CD4-positive, CD25-positive, alpha-beta regulatory T cell (primary cell): ENCODE measurements around the gene TEX51. TPM values are rescaled to one million over a fixed set of nuclear protein-coding genes. Genes with fewer than 3 reads are reported as not detected.

Experiments used
- ATAC-seq, 2 donors: fragments of 150-1000 bp; cut with Tn5 transposase; one replicate each; pipeline ENCODE4 v1.10.0; 2021; ENCODE audit warnings: low read depth in 2 of 2, moderate number of reproducible peaks in 2 of 2, moderate library complexity in 1 of 2
- DNase-seq, 3 donors: peaks; one replicate each; pipeline versions ENCODE4 v3.0.0 to v3.0.0-alpha.2; 2012 to 2022; ENCODE audit warnings: mixed read lengths in 1 of 3
- H3K27ac ChIP-seq: one replicate; pipeline ENCODE4 v1.7.0; 2013; ENCODE audit warnings: mild to moderate bottlenecking, low read length; ENCODE audit not compliant: insufficient read depth, poor library complexity, severe bottlenecking
- H3K27me3 ChIP-seq: one replicate; pipeline ENCODE4 v1.7.0; 2013; ENCODE audit warnings: low read length; ENCODE audit not compliant: control insufficient read depth, insufficient read depth
- H3K36me3 ChIP-seq: one replicate; pipeline ENCODE4 v1.7.0; 2013; ENCODE audit warnings: mild to moderate bottlenecking, low read length, moderate library complexity; ENCODE audit not compliant: control insufficient read depth, insufficient read depth
- H3K4me1 ChIP-seq: 2 replicates; pipeline ENCODE4 v1.7.0; 2013; ENCODE audit warnings: mild to moderate bottlenecking, low read length; ENCODE audit not compliant: insufficient read depth, control insufficient read depth, poor library complexity, severe bottlenecking
- H3K4me3 ChIP-seq: one replicate; pipeline ENCODE4 v1.7.0; 2013; ENCODE audit warnings: low read depth, mild to moderate bottlenecking, low read length, moderate library complexity
- H3K9me3 ChIP-seq, 2 experiments: 1 replicate in 1 of 2; 2 replicates in 1 of 2; pipeline ENCODE4 v1.7.0; 2013; ENCODE audit warnings: low read length in 2 of 2, mild to moderate bottlenecking in 1 of 2, moderate library complexity in 1 of 2; ENCODE audit not compliant: control insufficient read depth in 2 of 2
- H3K27ac Mint-ChIP-seq, 3 donors: one replicate each; pipeline ENCODE4 v1.8.0; 2020 to 2022; ENCODE audit warnings: mild to moderate bottlenecking in 3 of 3, mixed read lengths in 3 of 3, moderate library complexity in 2 of 3
- H3K27me3 Mint-ChIP-seq: one replicate; pipeline ENCODE4 v1.8.0; 2022; ENCODE audit warnings: mild to moderate bottlenecking, mixed read lengths
- H3K36me3 Mint-ChIP-seq: one replicate; pipeline ENCODE4 v1.8.0; 2020; ENCODE audit warnings: mixed read lengths
- H3K4me1 Mint-ChIP-seq, 4 donors: one replicate each; pipeline ENCODE4 v1.8.0; 2020 to 2022; ENCODE audit warnings: mixed read lengths in 4 of 4, mild to moderate bottlenecking in 1 of 4
- H3K4me3 Mint-ChIP-seq, 4 donors: one replicate each; pipeline ENCODE4 v1.8.0; 2020 to 2022; ENCODE audit warnings: mild to moderate bottlenecking in 4 of 4, mixed read lengths in 4 of 4, moderate library complexity in 3 of 4
- H3K9me3 Mint-ChIP-seq, 7 donors: one replicate each; pipeline ENCODE4 v1.8.0; 2020 to 2022; ENCODE audit warnings: mixed read lengths in 7 of 7, mild to moderate bottlenecking in 3 of 7, moderate library complexity in 2 of 7
- polyA plus RNA-seq, 4 donors: library from polyadenylated mRNA; unstranded; fragments of 300-500 nt; fragmentation: Illumina TruSeq; gene quantifications; one replicate each; pipeline ENCODE4 v1.2.3, GENCODE V29; 2021
- total RNA-seq: library from RNA; stranded (reverse); gene quantifications from one replicate; pipeline ENCODE4 v1.2.3, GENCODE V29; 2022

TEX51 gene
- total and polyA plus RNA-seq, 5 donors from 2014 or later: not detected

GRCh38 chr2:126910637-126911036, 11.9 kb downstream of the TEX51 start:
- Mint-ChIP-seq H3K27me3 (peaks cover 8% of the 10 kb centered on the region), H3K36me3 (no peaks in the 10 kb centered on the region), H3K27ac (no peak overlapping the region), H3K4me3 (no peak overlapping the region), H3K9me3 (peaks cover 0 to 2% (median 0%) of the 10 kb centered on the region in 7 donors), H3K4me1 (no peaks in the 10 kb centered on the region)
- ATAC-seq (no peak), DNase-seq (no peak)
- H3K27ac ChIP-seq: no peak overlapping the region
- H3K36me3 ChIP-seq: no peaks in the 10 kb centered on the region
- H3K4me1 ChIP-seq: peaks cover 3% of the 10 kb centered on the region
- no peaks in the 10 kb centered on the region for H3K27me3 ChIP-seq
- no peaks in the 10 kb centered on the region for H3K9me3 ChIP-seq
- no peak overlapping the region for H3K4me3 ChIP-seq

GRCh38 chr2:126911111-126911796, 12.6 kb downstream of the TEX51 start:
- Mint-ChIP-seq H3K4me3 (no peak overlapping the region), H3K27me3 (peaks cover 8% of the 10 kb centered on the region), H3K27ac (no peak overlapping the region), H3K9me3 (peaks cover 0 to 2% (median 0%) of the 10 kb centered on the region in 7 donors), H3K36me3 (no peaks in the 10 kb centered on the region), H3K4me1 (no peaks in the 10 kb centered on the region)
- H3K4me3 ChIP-seq: no peak overlapping the region
- DNase-seq (no peak), ATAC-seq (no peak)
- H3K27ac ChIP-seq: no peak overlapping the region
- no peaks in the 10 kb centered on the region for H3K9me3 ChIP-seq
- no peaks in the 10 kb centered on the region for H3K36me3 ChIP-seq
- H3K4me1 ChIP-seq: peaks cover 3% of the 10 kb centered on the region
- no peaks in the 10 kb centered on the region for H3K27me3 ChIP-seq

GRCh38 chr2:126912201-126912600, 13.5 kb downstream of the TEX51 start:
- no peaks in the 10 kb centered on the region for H3K27me3 ChIP-seq
- no peaks in the 10 kb centered on the region for H3K9me3 ChIP-seq
- no peak overlapping the region for H3K4me3 Mint-ChIP-seq
- H3K27ac Mint-ChIP-seq: no peak overlapping the region
- no peaks in the 10 kb centered on the region for H3K36me3 Mint-ChIP-seq
- peaks cover 8% of the 10 kb centered on the region for H3K27me3 Mint-ChIP-seq
- H3K9me3 Mint-ChIP-seq: peaks cover 0 to 3% (median 0%) of the 10 kb centered on the region in 7 donors
- H3K4me1 ChIP-seq: peaks cover 3% of the 10 kb centered on the region
- H3K27ac ChIP-seq: no peak overlapping the region
- H3K4me1 Mint-ChIP-seq: no peaks in the 10 kb centered on the region
- no peak for DNase-seq
- no peaks in the 10 kb centered on the region for H3K36me3 ChIP-seq
- ATAC-seq: no peak
- no peak overlapping the region for H3K4me3 ChIP-seq

GRCh38 chr2:126913329-126913728, 14.6 kb downstream of the TEX51 start:
- H3K4me3 Mint-ChIP-seq: no peak overlapping the region
- no peak overlapping the region for H3K27ac ChIP-seq
- no peaks in the 10 kb centered on the region for H3K36me3 ChIP-seq
- no peak for DNase-seq
- peaks cover 0 to 3% (median 0%) of the 10 kb centered on the region in 7 donors for H3K9me3 Mint-ChIP-seq
- H3K4me1 ChIP-seq: peaks cover 3% of the 10 kb centered on the region
- no peak for ATAC-seq
- no peaks in the 10 kb centered on the region for H3K27me3 ChIP-seq
- H3K27me3 Mint-ChIP-seq: no peaks in the 10 kb centered on the region
- H3K4me3 ChIP-seq: no peak overlapping the region
- H3K4me1 Mint-ChIP-seq: no peaks in the 10 kb centered on the region
- H3K9me3 ChIP-seq: no peaks in the 10 kb centered on the region
- H3K36me3 Mint-ChIP-seq: no peaks in the 10 kb centered on the region
- H3K27ac Mint-ChIP-seq: no peak overlapping the region

GRCh38 chr2:126913881-126914615, 15.4 kb downstream of the TEX51 start:
- Histone ChIP-seq H3K27ac (no peak overlapping the region), H3K27me3 (no peaks in the 10 kb centered on the region), H3K9me3 (no peaks in the 10 kb centered on the region), H3K4me3 (no peak overlapping the region), H3K36me3 (no peaks in the 10 kb centered on the region), H3K4me1 (peaks cover 3% of the 10 kb centered on the region)
- DNase-seq: no peak
- no peaks in the 10 kb centered on the region for H3K4me1 Mint-ChIP-seq
- H3K36me3 Mint-ChIP-seq: no peaks in the 10 kb centered on the region
- H3K27me3 Mint-ChIP-seq: no peaks in the 10 kb centered on the region
- H3K9me3 Mint-ChIP-seq: peaks cover 0 to 3% (median 0%) of the 10 kb centered on the region in 7 donors
- H3K27ac Mint-ChIP-seq: no peak overlapping the region
- ATAC-seq: no peak
- H3K4me3 Mint-ChIP-seq: no peak overlapping the region

- Histone ChIP-seq H3K27me3 (no peaks in the 10 kb centered on the region), H3K4me3 (no peak overlapping the region), H3K4me1 (no peaks in the 10 kb centered on the region), H3K36me3 (no peaks in the 10 kb centered on the region), H3K27ac (no peak overlapping the region), H3K9me3 (no peaks in the 10 kb centered on the region)
- no peak overlapping the region for H3K27ac Mint-ChIP-seq
- no peaks in the 10 kb centered on the region for H3K36me3 Mint-ChIP-seq
- H3K4me1 Mint-ChIP-seq: no peaks in the 10 kb centered on the region
- no peak overlapping the region for H3K4me3 Mint-ChIP-seq
- no peaks in the 10 kb centered on the region for H3K27me3 Mint-ChIP-seq
- DNase-seq: no peak
- ATAC-seq: no peak
- peaks cover 0 to 3% (median 0%) of the 10 kb centered on the region in 7 donors for H3K9me3 Mint-ChIP-seq
Measured at GRCh38 chr2:126914811-126915500, 16.3 kb downstream of the TEX51 start.

- H3K27ac Mint-ChIP-seq: peak overlapping the region in 1 of 3 donors; percentile 27
- H3K9me3 Mint-ChIP-seq: peaks cover 0 to 3% (median 0%) of the 10 kb centered on the region in 7 donors
- Histone ChIP-seq H3K27me3 (no peaks in the 10 kb centered on the region), H3K9me3 (no peaks in the 10 kb centered on the region), H3K36me3 (no peaks in the 10 kb centered on the region), H3K4me3 (no peak overlapping the region), H3K27ac (no peak overlapping the region), H3K4me1 (no peaks in the 10 kb centered on the region)
- no peaks in the 10 kb centered on the region for H3K27me3 Mint-ChIP-seq
- H3K4me1 Mint-ChIP-seq: no peaks in the 10 kb centered on the region
- H3K36me3 Mint-ChIP-seq: no peaks in the 10 kb centered on the region
- ATAC-seq (no peak), DNase-seq (no peak)
- no peak overlapping the region for H3K4me3 Mint-ChIP-seq
Measured at GRCh38 chr2:126915903-126916302, 17.2 kb downstream of the TEX51 start.
